IPS-20b (cell line): ENCODE measurements around the gene NRAS.

Experiments
- H3K27ac ChIP-seq: one replicate; pipeline ENCODE4 v1.5.1; 2013; ENCODE audit warnings: low read length
- H3K27me3 ChIP-seq: 2 replicates; pipeline ENCODE4 v1.6.1; 2013; ENCODE audit warnings: mild to moderate bottlenecking, low read length, inconsistent platforms; ENCODE audit not compliant: insufficient read depth
- H3K36me3 ChIP-seq: 2 replicates; pipeline ENCODE4 v1.6.1; 2013; ENCODE audit warnings: low read depth, mild to moderate bottlenecking, inconsistent platforms, low read length, moderate library complexity; ENCODE audit not compliant: insufficient read depth
- H3K4me1 ChIP-seq: 2 replicates; pipeline ENCODE4 v1.6.1; 2013; ENCODE audit warnings: mild to moderate bottlenecking, control low read depth, inconsistent platforms, low read length, moderate library complexity; ENCODE audit not compliant: insufficient read depth
- H3K4me3 ChIP-seq: 2 replicates; pipeline ENCODE4 v1.5.1; 2013; ENCODE audit warnings: mild to moderate bottlenecking, low read length, inconsistent platforms
- H3K9ac ChIP-seq: 2 replicates; pipeline ENCODE4 v1.6.1; 2013; ENCODE audit warnings: low read depth, mild to moderate bottlenecking, inconsistent platforms, low read length, moderate library complexity
- H3K9me3 ChIP-seq: 2 replicates; pipeline ENCODE4 v1.6.1; 2013; ENCODE audit warnings: mild to moderate bottlenecking, low read depth, low read length, inconsistent platforms; ENCODE audit not compliant: insufficient read depth

NRAS gene

DNA sequence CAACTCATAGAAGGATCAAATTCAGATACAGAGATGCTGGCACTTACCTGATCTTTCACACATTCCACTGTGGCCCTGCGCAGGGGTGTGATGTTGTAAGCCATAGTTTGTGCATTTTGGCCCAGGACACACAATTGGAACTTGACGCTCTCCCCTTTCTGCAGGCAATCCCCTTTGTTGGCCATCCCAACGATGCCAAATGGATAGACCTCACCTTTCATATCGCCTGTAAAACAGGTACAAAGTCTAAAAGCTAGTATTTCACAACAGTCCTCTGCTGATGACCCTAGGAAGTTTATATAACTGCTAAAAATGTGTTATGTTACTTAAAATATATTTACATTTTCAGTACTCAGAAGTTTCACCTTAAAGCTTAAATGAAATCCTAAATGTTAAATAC is 3.9 kb upstream of the NRAS start:
- Histone ChIP-seq H3K4me1 (peaks cover 4% of the 10 kb centered on the region), H3K36me3 (peaks cover 85% of the 10 kb centered on the region), H3K4me3 (no peak overlapping the region), H3K9ac (no peak overlapping the region), H3K9me3 (no peaks in the 10 kb centered on the region), H3K27ac (no peak overlapping the region), H3K27me3 (no peaks in the 10 kb centered on the region)

DNA sequence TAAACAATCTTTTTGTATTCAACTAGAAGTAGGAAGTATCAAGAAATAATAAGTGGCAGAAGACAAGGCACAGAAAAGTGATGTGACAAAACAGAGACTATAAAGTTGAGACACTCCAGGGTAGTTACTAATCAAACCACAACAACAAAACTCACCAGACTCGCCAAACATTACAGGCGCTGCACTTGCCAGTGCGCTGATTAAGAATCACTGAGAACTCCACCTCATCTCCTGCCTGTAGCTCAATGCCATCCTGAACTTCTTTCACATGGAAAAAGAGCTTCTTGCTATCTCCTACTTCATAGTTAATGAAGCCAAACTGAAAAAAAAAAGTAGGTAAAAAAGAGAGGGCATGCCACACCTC is 2.8 kb upstream of the NRAS start:
- Histone ChIP-seq H3K27me3 (no peaks in the 10 kb centered on the region), H3K9me3 (no peaks in the 10 kb centered on the region), H3K4me1 (peaks cover 6% of the 10 kb centered on the region), H3K4me3 (no peak overlapping the region), H3K36me3 (peaks cover 78% of the 10 kb centered on the region), H3K27ac (no peak overlapping the region), H3K9ac (no peak overlapping the region)

GRCh38 chr1:114718661-114719423 is 2.3 kb upstream of the NRAS start:
- Histone ChIP-seq H3K4me3 (no peak overlapping the region), H3K9me3 (no peaks in the 10 kb centered on the region), H3K27ac (no peak overlapping the region), H3K4me1 (peaks cover 6% of the 10 kb centered on the region), H3K27me3 (no peaks in the 10 kb centered on the region), H3K36me3 (peaks cover 78% of the 10 kb centered on the region), H3K9ac (no peak overlapping the region)

- H3K4me1 ChIP-seq: peaks cover 6% of the 10 kb centered on the region
- H3K27ac ChIP-seq: peak overlapping the region; percentile 91
- H3K36me3 ChIP-seq: peaks cover 76% of the 10 kb centered on the region
- H3K9ac ChIP-seq: peak overlapping the region; percentile 99
- H3K27me3 ChIP-seq: no peaks in the 10 kb centered on the region
- peak overlapping the region; percentile 97 for H3K4me3 ChIP-seq
- no peaks in the 10 kb centered on the region for H3K9me3 ChIP-seq
Measured at GRCh38 chr1:114715952-114716303, 643 bp downstream of the NRAS start.

- H3K4me3 ChIP-seq: no peak overlapping the region
- no peaks in the 10 kb centered on the region for H3K27me3 ChIP-seq
- H3K9me3 ChIP-seq: no peaks in the 10 kb centered on the region
- peaks cover 6% of the 10 kb centered on the region for H3K4me1 ChIP-seq
- no peak overlapping the region for H3K27ac ChIP-seq
- H3K36me3 ChIP-seq: peaks cover 72% of the 10 kb centered on the region
- no peak overlapping the region for H3K9ac ChIP-seq
Measured at GRCh38 chr1:114712977-114713376, 3.6 kb downstream of the NRAS start.

DNA sequence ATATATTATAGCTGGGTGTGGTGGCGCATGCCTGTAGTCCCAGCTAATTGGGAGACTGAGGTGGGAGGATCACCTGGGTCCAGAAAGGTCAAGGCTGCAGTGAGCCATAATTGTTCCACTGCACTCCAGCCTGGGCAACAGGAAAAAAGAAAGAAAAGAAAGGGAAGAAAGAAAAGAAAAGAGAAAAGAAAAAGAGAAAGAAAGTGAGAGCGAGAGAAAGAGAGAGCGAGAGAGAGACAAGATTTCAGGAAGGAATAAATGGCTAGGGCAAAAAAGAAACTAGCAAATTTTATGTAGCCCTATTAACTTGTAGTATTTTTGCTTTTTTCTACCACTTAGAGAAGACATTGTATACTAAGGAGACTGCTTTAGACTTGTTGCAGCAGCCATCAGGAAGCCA is 6.2 kb downstream of the NRAS start:
- H3K4me1 ChIP-seq: peaks cover under 1% of the 10 kb centered on the region; the same call in 1 of the 2 replicates
- H3K4me3 ChIP-seq: no peak overlapping the region
- no peaks in the 10 kb centered on the region for H3K27me3 ChIP-seq
- no peak overlapping the region for H3K9ac ChIP-seq
- no peak overlapping the region for H3K27ac ChIP-seq
- H3K9me3 ChIP-seq: no peaks in the 10 kb centered on the region
- peaks cover 85% of the 10 kb centered on the region for H3K36me3 ChIP-seq

DNA sequence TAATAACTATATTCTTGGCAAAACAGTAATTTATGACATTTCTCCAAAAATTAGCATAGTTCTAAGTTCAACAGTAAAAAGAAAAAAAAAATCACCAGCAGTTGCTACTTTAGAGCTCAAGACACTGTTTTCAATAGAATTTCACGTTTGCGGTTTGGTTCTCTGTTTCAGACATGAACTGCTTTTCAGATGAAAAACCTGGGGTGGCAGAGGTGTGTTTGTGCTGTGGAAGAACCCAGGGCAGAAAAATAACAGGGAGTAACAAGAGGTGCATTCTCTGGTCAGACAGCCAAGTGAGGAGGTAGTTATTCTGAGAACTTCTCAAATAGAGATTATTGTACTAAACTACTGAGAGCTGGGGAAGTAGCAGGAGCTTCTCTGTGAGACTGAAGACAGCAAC is 9.0 kb downstream of the NRAS start:
- Histone ChIP-seq H3K9ac (no peak overlapping the region), H3K9me3 (no peaks in the 10 kb centered on the region), H3K27ac (no peak overlapping the region), H3K4me1 (no peaks in the 10 kb centered on the region), H3K27me3 (no peaks in the 10 kb centered on the region), H3K36me3 (peaks cover 64% of the 10 kb centered on the region), H3K4me3 (no peak overlapping the region)

DNA sequence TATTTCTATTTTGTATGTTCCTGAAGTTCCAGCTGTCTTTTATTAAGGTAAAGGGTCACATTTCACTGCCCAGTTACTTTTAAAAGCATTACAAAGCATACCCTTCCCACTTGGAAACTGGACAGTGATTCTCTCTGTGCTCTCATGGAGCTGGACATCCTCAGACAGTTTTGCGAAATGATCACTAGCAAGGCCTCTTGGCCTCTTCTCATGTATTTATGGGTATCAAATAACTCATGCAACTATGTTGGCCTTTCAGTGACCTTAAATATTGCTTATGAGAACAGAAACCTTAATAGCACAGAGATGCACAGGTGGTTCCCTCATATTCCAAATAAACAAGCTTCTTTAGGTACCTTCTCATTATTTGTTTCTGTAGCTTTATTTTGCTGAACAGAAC is 13.3 kb downstream of the NRAS start:
- Histone ChIP-seq H3K27ac (no peak overlapping the region), H3K4me1 (no peaks in the 10 kb centered on the region), H3K36me3 (peaks cover 27% of the 10 kb centered on the region), H3K4me3 (no peak overlapping the region), H3K9me3 (no peaks in the 10 kb centered on the region), H3K9ac (no peak overlapping the region), H3K27me3 (no peaks in the 10 kb centered on the region)

DNA sequence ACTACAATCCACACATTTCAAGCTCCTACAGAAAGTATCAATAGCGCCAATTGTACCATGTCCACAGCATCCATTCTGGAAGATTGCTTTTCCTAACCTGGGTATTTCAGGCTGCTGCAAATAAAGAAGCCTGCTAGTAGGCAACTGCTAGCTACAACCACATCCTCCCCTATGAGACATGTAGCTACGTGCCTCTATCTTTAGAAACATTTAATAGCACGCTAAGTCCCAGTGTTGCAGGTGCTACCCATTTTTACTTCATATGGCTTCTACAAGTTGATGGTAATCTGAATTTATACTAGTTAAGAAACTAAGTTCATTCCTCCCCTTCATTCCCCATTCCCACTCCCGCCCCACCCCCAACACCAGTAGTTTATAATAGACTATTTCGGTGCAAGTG is 13.8 kb downstream of the NRAS start:
- Histone ChIP-seq H3K4me1 (no peaks in the 10 kb centered on the region), H3K9ac (no peak overlapping the region), H3K27ac (no peak overlapping the region), H3K27me3 (no peaks in the 10 kb centered on the region), H3K36me3 (peaks cover 22% of the 10 kb centered on the region), H3K4me3 (no peak overlapping the region), H3K9me3 (no peaks in the 10 kb centered on the region)

GRCh38 chr1:114701931-114702330 is 14.6 kb downstream of the NRAS start:
- H3K27me3 ChIP-seq: no peaks in the 10 kb centered on the region
- H3K9me3 ChIP-seq: no peaks in the 10 kb centered on the region
- peaks cover 14% of the 10 kb centered on the region for H3K36me3 ChIP-seq
- H3K4me1 ChIP-seq: no peaks in the 10 kb centered on the region
- H3K9ac ChIP-seq: no peak overlapping the region
- no peak overlapping the region for H3K4me3 ChIP-seq
- no peak overlapping the region for H3K27ac ChIP-seq

- no peak overlapping the region for H3K4me3 ChIP-seq
- H3K27ac ChIP-seq: no peak overlapping the region
- no peaks in the 10 kb centered on the region for H3K4me1 ChIP-seq
- H3K36me3 ChIP-seq: no peaks in the 10 kb centered on the region
- H3K9me3 ChIP-seq: no peaks in the 10 kb centered on the region
- no peaks in the 10 kb centered on the region for H3K27me3 ChIP-seq
- no peak overlapping the region for H3K9ac ChIP-seq
Measured at GRCh38 chr1:114700036-114700600, 16.5 kb downstream of the NRAS start.

DNA sequence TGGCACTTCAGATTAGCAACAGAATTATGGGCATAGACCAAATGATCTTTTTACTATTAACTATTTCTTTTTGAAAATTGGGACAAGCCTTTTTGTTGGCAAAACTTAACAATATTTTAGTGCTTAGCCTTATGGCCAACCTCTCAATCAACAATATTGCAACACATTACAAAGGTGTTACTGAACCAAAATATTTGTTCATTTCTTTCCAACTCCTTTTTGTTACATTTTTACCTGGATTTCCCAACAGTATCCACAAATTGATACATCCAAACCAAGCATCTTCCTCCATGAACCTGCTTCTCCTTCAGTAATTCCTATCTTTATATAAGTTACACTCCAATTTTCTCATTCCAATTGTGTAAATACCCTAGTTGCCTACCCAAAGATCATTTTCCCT is 19.8 kb downstream of the NRAS start:
- Histone ChIP-seq H3K9me3 (no peaks in the 10 kb centered on the region), H3K27me3 (no peaks in the 10 kb centered on the region), H3K4me3 (no peak overlapping the region), H3K27ac (no peak overlapping the region), H3K36me3 (no peaks in the 10 kb centered on the region), H3K4me1 (no peaks in the 10 kb centered on the region), H3K9ac (no peak overlapping the region)
